Motor neuron (in vitro differentiated cells): ENCODE data around the gene ZNF219. TPM values are rescaled to one million over a fixed set of nuclear protein-coding genes. Genes with fewer than 3 reads are reported as not detected.
A peak's percentile ranks its signal among the peaks of the same experiment; 100 is the strongest.

ENCODE experiments used
- ATAC-seq, 8 experiments: fragments of 200-7000 bp; cut with Tn5 transposase; replicated peaks in 6 of 8; 2 replicates each; pipeline ENCODE4 v1.8.0; 2021; ENCODE audit warnings: mild to moderate bottlenecking in 8 of 8, moderate library complexity in 8 of 8
- H3K27ac ChIP-seq, 2 donors: fragments of 250-450 bp; sonication (Bioruptor Pico); 2 replicates each; pipeline ENCODE4 v1.9.0; 2021; ENCODE audit warnings: antibody characterized with exemption in 2 of 2, mild to moderate bottlenecking in 2 of 2, moderate library complexity in 1 of 2
- H3K4me1 ChIP-seq, 2 donors: fragments of 250-450 bp; sonication (Bioruptor Pico); replicated peaks in 1 of 2; 2 replicates each; pipeline ENCODE4 v1.6.1; 2021; ENCODE audit warnings: antibody characterized with exemption in 2 of 2, mild to moderate bottlenecking in 2 of 2, moderate library complexity in 1 of 2
- H3K4me3 ChIP-seq, 5 donors: fragments of 250-450 bp; sonication (Bioruptor Pico); 2 replicates each; pipeline ENCODE4 v1.9.0; 2021; ENCODE audit warnings: antibody characterized with exemption in 5 of 5, mild to moderate bottlenecking in 5 of 5, moderate library complexity in 4 of 5
- WGBS, 10 experiments: fragments of 450-650 bp; shearing (Covaris generic); methylation state at CpG; one replicate each; pipeline ENCODE4 v1.0.0; 2022; 5-methylcytosine and 5-hydroxymethylcytosine counted together
- in situ Hi-C, 9 experiments: fragments of 400-800 bp; cut with MboI; loops; one replicate each; pipeline ENCODE4 v1.15.0; 2021; ENCODE audit warnings: low sequenced_read_pairs in 9 of 9, low pct_unique_long_range_greater_than_20kb in 2 of 9; ENCODE audit not compliant: unreplicated experiment in 9 of 9
- total RNA-seq, 8 experiments: library from RNA; unstranded; fragments of 300-600 nt; gene quantifications; 2 replicates each; pipeline versions ENCODE4 v1.2.3 to v1.2.4, GENCODE V29; 2022

ZNF219 gene
- total RNA-seq, 8 experiments from 2014 or later, result 10.5 to 42.7 (median 17.2) TPM

GRCh38 chr14:21108791-21109190 is 10.3 kb upstream of the ZNF219 start:
- Histone ChIP-seq H3K4me3 (no peak overlapping the region), H3K27ac (no peak overlapping the region), H3K4me1 (peaks cover 21 to 28% of the 10 kb centered on the region in 2 donors)
- 82 to 100% (median 100%) methylated on average over 1 to 4 of the region's 4 CpGs; no CpG with 5 or more reads in 3 of the 10 experiments for WGBS, 10 experiments
- ATAC-seq, result no peak
- in situ Hi-C loops, result loop anchor here in 1 of 9 experiments (25.0 kb wide), 1 partner anchor 96 kb away; no protein-coding TSS in a partner anchor

GRCh38 chr14:21107283-21107800 is 8.9 kb upstream of the ZNF219 start:
- in situ Hi-C loops, result loop anchor here in 1 of 9 experiments (25.0 kb wide), 1 partner anchor 95 kb away; no protein-coding TSS in a partner anchor
- no peak overlapping the region for H3K4me3 ChIP-seq
- peak; percentile 0 to 23 (median 8) for ATAC-seq
- H3K27ac ChIP-seq, result peak overlapping the region in 1 of 2 donors; percentile 10
- peaks cover 28 to 34% of the 10 kb centered on the region in 2 donors for H3K4me1 ChIP-seq
- WGBS, 10 experiments, result 0 to 71% (median 39%) methylated on average over 1 to 5 of the region's 5 CpGs; no CpG with 5 or more reads in 4 of the 10 experiments

GRCh38 chr14:21106498-21107282 is 8.2 kb upstream of the ZNF219 start:
- H3K4me3 ChIP-seq, result peak overlapping the region in 1 of 5 donors; percentile 2
- peak overlapping the region in 1 of 2 donors; percentile 10 for H3K27ac ChIP-seq
- in situ Hi-C loops, result loop anchor here in 1 of 9 experiments (25.0 kb wide), 1 partner anchor 94 kb away; no protein-coding TSS in a partner anchor
- peak in 4 of 8 experiments; percentile 4 to 22 (median 13) for ATAC-seq
- WGBS, 10 experiments, result 0 to 31% (median 5%) methylated on average over 3 to 10 of the region's 11 CpGs; no CpG with 5 or more reads in 1 of the 10 experiments
- H3K4me1 ChIP-seq, result peaks cover 28 to 31% of the 10 kb centered on the region in 2 donors

GRCh38 chr14:21106176-21106497 is 7.7 kb upstream of the ZNF219 start:
- no peak for ATAC-seq
- peaks cover 28 to 31% of the 10 kb centered on the region in 2 donors for H3K4me1 ChIP-seq
- no peak overlapping the region for H3K4me3 ChIP-seq
- no peak overlapping the region for H3K27ac ChIP-seq
- in situ Hi-C loops, result loop anchor here in 1 of 9 experiments (25.0 kb wide), 1 partner anchor 94 kb away; no protein-coding TSS in a partner anchor
- WGBS, 10 experiments, result 10 to 71% (median 53%) methylated on average over 1 to 4 of the region's 4 CpGs; no CpG with 5 or more reads in 3 of the 10 experiments

- H3K27ac ChIP-seq, result peak overlapping the region in 1 of 2 donors; percentile 100
- 80 to 100% (median 81%) methylated on average over 1 to 5 of the region's 8 CpGs; no CpG with 5 or more reads in 2 of the 10 experiments for WGBS, 10 experiments
- H3K4me3 ChIP-seq, result no peak overlapping the region
These were observed 6.6 kb upstream of the ZNF219 start for GRCh38 chr14:21105095-21105494.

GRCh38 chr14:21104448-21105060 is 6.1 kb upstream of the ZNF219 start:
- in situ Hi-C loops, result loop anchor here in 1 of 9 experiments (25.0 kb wide), 1 partner anchor 92 kb away; no protein-coding TSS in a partner anchor
- peak; percentile 19 to 62 (median 52) for ATAC-seq
- H3K4me3 ChIP-seq, result peak overlapping the region; percentile 57 to 73 (median 61)
- 0 to 78% (median 10%) methylated on average over 1 to 8 of the region's 8 CpGs; no CpG with 5 or more reads in 3 of the 10 experiments for WGBS, 10 experiments
- peak overlapping the region; percentile 99 to 100 for H3K27ac ChIP-seq
- H3K4me1 ChIP-seq, result peaks cover 29 to 34% of the 10 kb centered on the region in 2 donors

More at GRCh38 chr14:21105095-21105494, 6.6 kb upstream of the ZNF219 start:
- H3K4me1 ChIP-seq, result peaks cover 28 to 31% of the 10 kb centered on the region in 2 donors
- ATAC-seq, result no peak
- in situ Hi-C loops, result loop anchor here in 1 of 9 experiments (25.0 kb wide), 1 partner anchor 93 kb away; no protein-coding TSS in a partner anchor

- WGBS, 10 experiments, result 0 to 1% (median 0%) methylated on average over 1 to 17 of the region's 62 CpGs; no CpG with 5 or more reads in 5 of the 10 experiments
- ATAC-seq, result peak; percentile 80 to 93 (median 92)
These were observed 5.4 kb upstream of the ZNF219 start for GRCh38 chr14:21103710-21104447.

GRCh38 chr14:21103411-21103709 is 4.9 kb upstream of the ZNF219 start:
- H3K4me1 ChIP-seq, result peaks cover 37% of the 10 kb centered on the region in 2 donors
- 0% methylated on average over 1 to 7 of the region's 9 CpGs; no CpG with 5 or more reads in 2 of the 10 experiments for WGBS, 10 experiments
- peak overlapping the region; percentile 99 to 100 for H3K27ac ChIP-seq
- no peak for ATAC-seq
- peak overlapping the region; percentile 57 to 73 (median 61) for H3K4me3 ChIP-seq
- in situ Hi-C loops, result loop anchor here in 1 of 9 experiments (25.0 kb wide), 1 partner anchor 91 kb away; no protein-coding TSS in a partner anchor

More at GRCh38 chr14:21103710-21104447, 5.4 kb upstream of the ZNF219 start:
- peaks cover 36 to 37% of the 10 kb centered on the region in 2 donors for H3K4me1 ChIP-seq
- peak overlapping the region; percentile 99 to 100 for H3K27ac ChIP-seq
- peak overlapping the region; percentile 57 to 73 (median 61) for H3K4me3 ChIP-seq
- in situ Hi-C loops, result loop anchor here in 1 of 9 experiments (25.0 kb wide), 1 partner anchor 92 kb away; no protein-coding TSS in a partner anchor

- WGBS, 10 experiments, result 0 to 60% (median 6%) methylated on average over 2 to 8 of the region's 9 CpGs; no CpG with 5 or more reads in 2 of the 10 experiments
- Histone ChIP-seq H3K27ac (peak overlapping the region in 1 of 2 donors; percentile 100), H3K4me1 (peaks cover 37% of the 10 kb centered on the region in 2 donors), H3K4me3 (peak overlapping the region; percentile 57 to 73 (median 61))
- ATAC-seq, result no peak
- in situ Hi-C loops, result loop anchor here in 1 of 9 experiments (25.0 kb wide), 1 partner anchor 90 kb away; no protein-coding TSS in a partner anchor
These were observed 4.3 kb upstream of the ZNF219 start for GRCh38 chr14:21102521-21103410.

- H3K27ac ChIP-seq, result no peak overlapping the region
- H3K4me1 ChIP-seq, result peaks cover 36% of the 10 kb centered on the region in 2 donors
- in situ Hi-C loops, result loop anchor here in 1 of 9 experiments (25.0 kb wide), 1 partner anchor 90 kb away; no protein-coding TSS in a partner anchor
- H3K4me3 ChIP-seq, result no peak overlapping the region
- ATAC-seq, result no peak
- 68 to 100% (median 90%) methylated on average over 1 to 7 of the region's 8 CpGs; no CpG with 5 or more reads in 3 of the 10 experiments for WGBS, 10 experiments
These were observed 3.5 kb upstream of the ZNF219 start for GRCh38 chr14:21101802-21102413.

- 83 to 100% (median 92%) methylated on average over 1 to 4 of the region's 5 CpGs; no CpG with 5 or more reads in 3 of the 10 experiments for WGBS, 10 experiments
- Histone ChIP-seq H3K4me3 (no peak within 1 kb of the TSS), H3K27ac (no peak within 1 kb of the TSS), H3K4me1 (peaks cover 36 to 37% of the 10 kb centered on the region in 2 donors)
- no peak for ATAC-seq
- in situ Hi-C loops, result loop anchor here in 1 of 9 experiments (25.0 kb wide), 1 partner anchor 89 kb away; no protein-coding TSS in a partner anchor
These were observed 2.5 kb upstream of the ZNF219 start, which contains the start of gene TMEM253 for GRCh38 chr14:21100931-21101330. Gene TMEM253, plus strand, starts transcription at chr14:21101066. Its CDS starts 278 bp downstream, at chr14:21101344.
